H1 (cell line): ENCODE results near the gene RNU6-7.

Experiments
- CHD1 ChIP-seq: IDR thresholded peaks from 2 replicates; pipeline ENCODE4 v1.6.1; 2012; ENCODE audit warnings: low read depth, low read length, improper control_type of control experiment
- CTCF ChIP-seq, 3 experiments: IDR thresholded peaks; 1 replicate in 2 of 3; 2 replicates in 1 of 3; pipeline versions ENCODE4 v1.5.1 to v1.6.1; 2011; ENCODE audit warnings: low read length in 3 of 3, mild to moderate bottlenecking in 3 of 3, inconsistent platforms in 2 of 3, low read depth in 1 of 3, moderate library complexity in 1 of 3; ENCODE audit not compliant: insufficient read depth in 1 of 3; ENCODE audit errors: control extremely low read depth in 1 of 3
- HDAC2 ChIP-seq, 2 experiments: fragments of 300-600 bp in 1 of 2; sonication (generic) in 1 of 2; IDR thresholded peaks; 2 replicates each; pipeline ENCODE4 v1.6.1; 2011 to 2012; ENCODE audit warnings: low read depth in 2 of 2, low read length in 2 of 2, mild to moderate bottlenecking in 2 of 2, moderate library complexity in 2 of 2, borderline replicate concordance in 1 of 2, inconsistent platforms in 1 of 2
- POLR2AphosphoS5 ChIP-seq: IDR thresholded peaks from 2 replicates; pipeline ENCODE4 v1.6.1; 2011; ENCODE audit warnings: low read depth, low read length
- RAD21 ChIP-seq, 2 experiments: IDR thresholded peaks in 1 of 2; conservative IDR thresholded peaks in 1 of 2; 2 replicates each; pipeline ENCODE4 v1.6.1; 2011; ENCODE audit warnings: low read depth in 2 of 2, low read length in 2 of 2, improper control_type of control experiment in 1 of 2, inconsistent platforms in 1 of 2, mild to moderate bottlenecking in 1 of 2, moderate library complexity in 1 of 2
- RXRA ChIP-seq: IDR thresholded peaks from 2 replicates; pipeline ENCODE4 v1.6.1; 2011; ENCODE audit warnings: low read depth, mild to moderate bottlenecking, low read length, moderate library complexity; ENCODE audit not compliant: insufficient read depth
- SAP30 ChIP-seq: fragments of 300-600 bp; sonication (generic); IDR thresholded peaks from 2 replicates; pipeline ENCODE4 v1.7.1; 2012; ENCODE audit warnings: low read length, moderate library complexity, mild to moderate bottlenecking, inconsistent platforms; ENCODE audit not compliant: insufficient read depth, insufficient replicate concordance

- TF ChIP-seq CTCF (IDR thresholded peaks at IDR 0.05; ENCODE audit: control extremely low read depth in 1 of 3, insufficient read depth in 1 of 3, low read depth in 1 of 3, low read length in 3 of 3) (no peak), POLR2AphosphoS5 (no peak), SAP30 (no peak), HDAC2 (IDR thresholded peaks at IDR 0.05; ENCODE audit: borderline replicate concordance in 1 of 2, low read depth in 2 of 2, low read length in 2 of 2) (no peak), CHD1 (no peak), RXRA (no peak), RAD21 (IDR thresholded peaks at IDR 0.05 in 1 of 2, conservative IDR thresholded peaks at IDR 0.05 in 1 of 2; ENCODE audit: low read depth in 2 of 2, low read length in 2 of 2) (no peak)
Measured at GRCh38 chr14:32208490-32208889, 6.6 kb downstream of the RNU6-7 start.
